Prostate gland (tissue), 2 donors: ENCODE results near the gene DCST1. TPM values are rescaled to one million over a fixed set of nuclear protein-coding genes. Genes with fewer than 3 reads are reported as not detected.

ENCODE experiments used
- DNase-seq: peaks from one replicate; pipeline ENCODE4 v3.0.0-alpha.2; 2019; ENCODE audit warnings: low spot score
- H3K27ac ChIP-seq, 2 donors: fragments of 200-600 bp; sonication (generic); 2 replicates each; pipeline ENCODE4 v1.5.1; 2017 to 2019
- H3K27me3 ChIP-seq: fragments of 200-600 bp; sonication (generic); replicated peaks from 2 replicates; pipeline ENCODE4 v1.5.1; 2019; ENCODE audit not compliant: insufficient read depth
- H3K36me3 ChIP-seq, 2 donors: fragments of 200-600 bp; sonication (generic); 1 replicate in 1 of 2; 2 replicates in 1 of 2; pipeline versions ENCODE4 v1.5.1 to v1.8.1; 2017 to 2019
- H3K4me1 ChIP-seq: fragments of 200-600 bp; sonication (generic); replicated peaks from 2 replicates; pipeline ENCODE4 v1.5.1; 2019
- H3K4me3 ChIP-seq, 2 donors: fragments of 200-600 bp; sonication (generic); 2 replicates each; pipeline ENCODE4 v1.5.1; 2017 to 2019
- H3K9me3 ChIP-seq: fragments of 200-600 bp; sonication (generic); 2 replicates; pipeline ENCODE4 v1.5.1; 2017
- CTCF ChIP-seq, 4 experiments: fragments of 200-600 bp in 2 of 4; fragments of 450-650 bp in 2 of 4; sonication (generic) in 2 of 4; IDR thresholded peaks; 1 replicate in 3 of 4; 2 replicates in 1 of 4; pipeline ENCODE4 v1.5.1; 2016 to 2019; ENCODE audit warnings: antibody characterized with exemption in 4 of 4, mild to moderate bottlenecking in 2 of 4, moderate library complexity in 2 of 4
- POLR2A ChIP-seq: fragments of 450-650 bp; IDR thresholded peaks from one replicate; pipeline ENCODE4 v1.6.1; 2016; ENCODE audit warnings: antibody characterized with exemption, mild to moderate bottlenecking
- POLR2AphosphoS5 ChIP-seq: sonication (generic); formaldehyde crosslinking; IDR thresholded peaks from one replicate; pipeline ENCODE4 v1.6.1; 2017; ENCODE audit warnings: antibody characterized with exemption
- WGBS: methylation state at CpG from one replicate; pipeline ENCODE4 v1.1.5; 2018; 5-methylcytosine and 5-hydroxymethylcytosine counted together
- intact Hi-C: fragments of 100-400 bp; cut with DNase I; formaldehyde crosslinking; loops from one replicate; pipeline ENCODE4 v1.14.2; 2022
- total RNA-seq, 2 donors: library from RNA; depleted of rRNA; stranded (reverse); fragments of >200 nt; gene quantifications; one replicate each; pipeline ENCODE4 v1.1.0, GENCODE V29; 2016

DCST1 gene
- total RNA-seq, 2 donors from 2014 or later, result 0.51 TPM; not detected in 1

DNA sequence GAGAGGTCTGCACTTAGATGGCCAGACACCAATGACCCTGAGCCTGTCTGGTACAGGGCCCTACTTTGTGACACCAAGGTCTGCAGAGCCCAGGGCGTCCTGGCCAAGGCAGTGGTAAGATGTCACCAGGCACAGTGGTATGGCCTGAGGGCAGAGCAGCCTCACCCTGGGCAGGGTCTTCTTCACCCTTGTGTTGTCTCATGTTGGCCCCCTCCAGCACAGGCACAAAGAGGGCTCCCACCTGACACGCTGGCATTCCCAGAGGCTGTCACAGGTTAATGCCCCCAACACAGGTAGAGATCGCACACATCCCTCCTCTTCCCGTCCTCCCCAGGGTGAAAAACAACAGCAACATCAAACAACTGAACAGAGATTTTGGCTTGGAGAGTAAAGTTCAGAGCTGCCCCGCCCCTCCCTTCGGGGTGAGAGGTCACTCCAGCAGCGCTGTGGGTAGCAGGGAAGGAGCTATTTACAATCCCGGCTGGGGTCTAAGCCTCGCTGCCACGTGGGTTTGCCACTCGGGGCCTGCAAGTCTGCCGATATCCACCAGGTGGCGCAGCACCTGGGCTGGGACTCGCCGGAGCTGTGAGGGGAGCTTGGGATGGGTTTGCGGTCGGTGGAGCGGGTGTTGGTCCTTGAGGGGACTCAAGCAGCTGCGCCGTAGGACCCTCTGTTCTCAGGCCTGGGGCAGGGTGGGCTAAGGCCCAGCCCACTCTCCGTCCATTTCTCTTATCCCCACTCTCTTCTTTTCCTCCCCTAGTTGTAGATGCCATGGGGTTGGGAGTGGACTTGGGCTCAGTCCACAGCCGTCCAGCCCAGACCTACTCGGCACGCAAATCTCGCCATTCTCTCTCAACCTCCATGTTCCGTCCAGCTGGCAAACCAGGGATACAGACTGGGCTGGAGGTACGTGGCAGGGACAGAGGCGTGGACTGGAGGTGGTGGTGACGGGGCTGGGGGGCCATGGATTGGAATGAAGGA is 57.7 kb downstream of the DCST1 start:
- Histone ChIP-seq H3K27ac (no peak overlapping the region), H3K4me3 (no peak overlapping the region), H3K36me3 (no peaks in the 10 kb centered on the region), H3K4me1 (peaks cover 5% of the 10 kb centered on the region), H3K27me3 (no peaks in the 10 kb centered on the region), H3K9me3 (no peaks in the 10 kb centered on the region)
- 39% methylated on average over 18 of the region's 29 CpGs for WGBS
- peak; percentile 63 for DNase-seq
- intact Hi-C loops, result loop anchor here (2.0 kb wide), 1 partner anchor 35 kb away; the partner anchor contains the start of gene EFNA1
- TF ChIP-seq CTCF (IDR thresholded peaks at IDR 0.05) (peak; percentile 97 to 99 (median 98)), POLR2A (no peak), POLR2AphosphoS5 (peak; percentile 60)

DNA sequence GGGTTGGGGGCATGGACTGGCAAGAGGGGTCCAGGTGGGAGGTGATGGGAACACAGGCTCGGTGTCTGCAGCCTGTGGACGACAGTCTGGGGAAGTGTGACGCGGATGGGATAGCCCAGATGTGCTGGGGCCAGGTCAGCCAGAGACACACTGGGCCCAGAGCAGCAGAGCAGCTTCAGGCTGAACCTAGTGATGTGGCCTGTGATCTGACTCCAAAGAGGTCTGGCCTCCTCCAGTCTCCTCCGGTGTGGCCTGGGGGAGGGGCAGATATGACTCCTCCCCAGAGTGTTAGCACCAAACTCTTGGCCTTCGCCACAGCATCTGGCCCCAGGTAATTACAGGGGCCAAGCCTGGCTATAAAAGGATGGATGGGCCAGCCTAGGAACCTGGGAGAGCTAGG is 58.5 kb downstream of the DCST1 start:
- Histone ChIP-seq H3K27me3 (no peaks in the 10 kb centered on the region), H3K27ac (no peak overlapping the region), H3K9me3 (no peaks in the 10 kb centered on the region), H3K4me3 (no peak overlapping the region), H3K4me1 (peaks cover 5% of the 10 kb centered on the region), H3K36me3 (no peaks in the 10 kb centered on the region)
- no peak for DNase-seq
- TF ChIP-seq CTCF (IDR thresholded peaks at IDR 0.05) (no peak), POLR2AphosphoS5 (no peak), POLR2A (no peak)
- intact Hi-C loops, result loop anchor here (2.0 kb wide), 1 partner anchor 35 kb away; the partner anchor contains the start of gene EFNA1
- WGBS, result 79% methylated on average over 6 of the region's 6 CpGs

DNA sequence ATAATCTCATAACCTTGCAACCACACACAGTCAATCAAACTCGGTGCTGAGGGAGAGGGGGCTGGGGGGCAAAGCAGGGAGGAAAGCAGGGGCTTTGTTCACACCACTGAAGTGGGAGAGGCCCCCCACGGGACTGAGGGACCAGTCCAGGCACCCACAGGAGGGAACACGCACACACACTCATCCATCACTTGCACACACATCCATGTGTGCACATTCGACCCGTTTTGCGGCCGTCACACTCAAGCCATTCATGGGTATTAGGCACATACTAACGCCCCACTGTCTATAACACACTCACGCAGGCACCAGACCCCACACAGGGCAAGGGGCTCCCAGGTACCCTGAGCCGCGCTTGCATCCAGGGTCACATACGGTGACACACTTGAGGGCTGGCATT is 59.0 kb downstream of the DCST1 start:
- H3K4me3 ChIP-seq, result no peak overlapping the region
- TF ChIP-seq POLR2AphosphoS5 (no peak), CTCF (IDR thresholded peaks at IDR 0.05) (no peak), POLR2A (no peak)
- 85% methylated on average over 12 of the region's 12 CpGs for WGBS
- DNase-seq, result no peak
- no peak overlapping the region for H3K27ac ChIP-seq
- peaks cover 5% of the 10 kb centered on the region for H3K4me1 ChIP-seq
- no peaks in the 10 kb centered on the region for H3K36me3 ChIP-seq
- H3K9me3 ChIP-seq, result no peaks in the 10 kb centered on the region
- intact Hi-C loops, result loop anchor here (2.0 kb wide), 1 partner anchor 34 kb away; the partner anchor contains the start of gene EFNA1
- H3K27me3 ChIP-seq, result no peaks in the 10 kb centered on the region

DNA sequence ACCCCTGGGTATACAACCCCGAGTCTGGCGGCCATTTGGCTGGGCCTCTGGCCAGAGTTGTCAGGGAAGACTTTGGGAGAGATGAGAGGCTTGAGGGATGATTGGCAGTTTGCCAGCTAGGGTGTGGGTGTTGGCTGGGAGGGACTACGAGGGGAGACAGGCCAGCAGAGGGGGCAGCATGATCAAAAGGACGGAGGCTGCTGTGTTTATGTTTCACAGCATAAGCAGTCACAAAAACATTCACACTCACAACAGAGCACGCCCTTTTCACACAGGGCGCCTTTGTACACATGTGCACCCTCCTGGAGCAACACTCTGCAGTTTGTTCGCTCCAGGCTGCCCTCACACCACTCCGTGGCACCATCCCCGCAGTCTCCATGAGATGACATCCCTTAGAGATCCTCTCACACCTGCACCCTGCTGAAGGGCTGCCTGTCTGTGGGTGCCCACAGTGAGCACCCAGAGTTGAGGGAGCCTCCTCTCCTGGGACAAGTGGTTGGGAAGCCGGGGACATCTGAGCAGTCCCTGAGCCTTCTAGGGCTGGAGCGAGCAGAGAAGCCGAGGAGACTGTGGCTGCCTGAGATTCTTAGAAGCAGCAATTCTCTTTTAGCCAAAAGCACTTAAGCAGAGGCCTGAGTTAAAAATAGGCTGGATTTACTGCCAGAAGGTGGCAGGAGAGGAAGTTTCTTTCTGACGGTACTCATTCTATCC is 60.4 kb downstream of the DCST1 start:
- Histone ChIP-seq H3K27me3 (no peaks in the 10 kb centered on the region), H3K36me3 (no peaks in the 10 kb centered on the region), H3K9me3 (no peaks in the 10 kb centered on the region), H3K4me1 (peaks cover 5% of the 10 kb centered on the region), H3K4me3 (no peak overlapping the region), H3K27ac (peak overlapping the region; percentile 26 to 46)
- WGBS, result 12% methylated on average over 13 of the region's 13 CpGs
- TF ChIP-seq POLR2AphosphoS5 (peak; percentile 55), POLR2A (no peak), CTCF (IDR thresholded peaks at IDR 0.05) (peak in 3 of 4 experiments; percentile 54 to 79 (median 70))
- intact Hi-C loops, result loop anchor here (2.0 kb wide), 2 partner anchors 33 to 73 kb away; partner anchors contain the start of gene EFNA1
- DNase-seq, result no peak
